ENCODE measurements around the gene IL6. TPM values are rescaled to one million over a fixed set of nuclear protein-coding genes. Genes with fewer than 3 reads are reported as not detected.

Gene IL6
- 13.6 and 20.5 TPM in 2 replicates for polyA plus RNA-seq (2012; rRNA removed)
- 15.4 and 22.0 TPM in 2 replicates for polyA plus RNA-seq (2012; cell fraction: cytosol; rRNA removed)
- polyA plus RNA-seq (2012; cell fraction: nucleus; rRNA removed) = 59.0 and 64.8 TPM in 2 replicates

- DNase-seq = peak; percentile 65
- Histone ChIP-seq H3K9ac (peak within 1 kb of the TSS; percentile 65; the same call in 1 of the 2 replicates), H3K9me3 (no peaks in the 10 kb centered on the region), H3F3A (replicated peaks; ENCODE audit: insufficient read depth) (peaks cover 12% of the 10 kb centered on the region), H4K20me1 (ENCODE audit: insufficient read depth) (no peaks in the 10 kb centered on the region), H3K27me3 (ENCODE audit: insufficient read depth) (no peaks in the 10 kb centered on the region), H3K36me3 (replicated peaks in 1 of 2; ENCODE audit: control insufficient read depth in 1 of 2, insufficient read depth in 2 of 2, low read length in 1 of 2) (no peaks in the 10 kb centered on the region), H3K4me2 (peak within 1 kb of the TSS; percentile 86), H3K9me2 (no peaks in the 10 kb centered on the region), H2AFZ (ENCODE audit: low read depth) (peak within 1 kb of the TSS; percentile 63; the same call in 1 of the 2 replicates), H3K4me3 (ENCODE audit: low read depth in 2 of 2, low read length in 1 of 2) (peak within 1 kb of the TSS; percentile 40 to 55), H3K27ac (ENCODE audit: low read depth in 2 of 2, low read length in 1 of 2) (peak within 1 kb of the TSS; percentile 72 to 80; a peak in 3 of 4 replicates), H3K4me1 (ENCODE audit: control insufficient read depth in 1 of 2, insufficient read depth in 2 of 2, low read depth in 1 of 2, low read length in 1 of 2) (peaks cover 9 to 14% of the 10 kb centered on the region in 2 experiments; a peak in 2 of 4 replicates), H3K79me2 (ENCODE audit: insufficient read depth) (no peaks in the 10 kb centered on the region)
- CTCF ChIA-PET = interaction anchor here (0.7 to 3.7 kb wide), 4 partner anchors 55 to 328 kb away, joined by 3 to 18 read pairs (median 4); no protein-coding TSS in a partner anchor
- 15% methylated on average over 27 of the region's 28 CpGs for WGBS (ENCODE audit: low lambda C conversion rate)
- TF ChIP-seq JUND (IDR thresholded peaks at IDR 0.05) = 0 out of 2 replicates have a peak, but pooled peaks have one; percentile 84
- no peak for TF ChIP-seq RFX5 (IDR thresholded peaks at IDR 0.05; ENCODE audit: low read length)
- TF ChIP-seq EZH2phosphoT487 (IDR thresholded peaks at IDR 0.05; ENCODE audit: borderline replicate concordance, low read depth) = no peak
- no peak for TF ChIP-seq GABPA (IDR thresholded peaks at IDR 0.05; ENCODE audit: low read depth)
- TF ChIP-seq IRF3 (IDR thresholded peaks at IDR 0.05; ENCODE audit: low read depth, low read length) = no peak
- no peak for TF ChIP-seq GATA2 (CRISPR knock-in tag; IDR thresholded peaks at IDR 0.05)
- TF ChIP-seq ELF1 (IDR thresholded peaks at IDR 0.05) = no peak
- TF ChIP-seq, protein P1, sequence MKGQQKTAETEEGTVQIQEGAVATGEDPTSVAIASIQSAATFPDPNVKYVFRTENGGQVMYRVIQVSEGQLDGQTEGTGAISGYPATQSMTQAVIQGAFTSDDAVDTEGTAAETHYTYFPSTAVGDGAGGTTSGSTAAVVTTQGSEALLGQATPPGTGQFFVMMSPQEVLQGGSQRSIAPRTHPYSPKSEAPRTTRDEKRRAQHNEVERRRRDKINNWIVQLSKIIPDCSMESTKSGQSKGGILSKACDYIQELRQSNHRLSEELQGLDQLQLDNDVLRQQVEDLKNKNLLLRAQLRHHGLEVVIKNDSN (IDR thresholded peaks at IDR 0.05; ENCODE audit: borderline replicate concordance, low read depth) = no peak
- TF ChIP-seq NFIC (IDR thresholded peaks at IDR 0.05; ENCODE audit: borderline replicate concordance) = peak; percentile 83
- no peak for TF ChIP-seq TEAD4 (IDR thresholded peaks at IDR 0.05; ENCODE audit: borderline replicate concordance, insufficient read depth)
- TF ChIP-seq RAD21 (IDR thresholded peaks at IDR 0.05; ENCODE audit: low read length) = no peak
- TF ChIP-seq RXRA (IDR thresholded peaks at IDR 0.05; ENCODE audit: borderline replicate concordance, low read depth) = no peak
- no peak for TF ChIP-seq FOXJ3 (CRISPR knock-in tag; IDR thresholded peaks at IDR 0.05)
- TF ChIP-seq, protein P2, sequence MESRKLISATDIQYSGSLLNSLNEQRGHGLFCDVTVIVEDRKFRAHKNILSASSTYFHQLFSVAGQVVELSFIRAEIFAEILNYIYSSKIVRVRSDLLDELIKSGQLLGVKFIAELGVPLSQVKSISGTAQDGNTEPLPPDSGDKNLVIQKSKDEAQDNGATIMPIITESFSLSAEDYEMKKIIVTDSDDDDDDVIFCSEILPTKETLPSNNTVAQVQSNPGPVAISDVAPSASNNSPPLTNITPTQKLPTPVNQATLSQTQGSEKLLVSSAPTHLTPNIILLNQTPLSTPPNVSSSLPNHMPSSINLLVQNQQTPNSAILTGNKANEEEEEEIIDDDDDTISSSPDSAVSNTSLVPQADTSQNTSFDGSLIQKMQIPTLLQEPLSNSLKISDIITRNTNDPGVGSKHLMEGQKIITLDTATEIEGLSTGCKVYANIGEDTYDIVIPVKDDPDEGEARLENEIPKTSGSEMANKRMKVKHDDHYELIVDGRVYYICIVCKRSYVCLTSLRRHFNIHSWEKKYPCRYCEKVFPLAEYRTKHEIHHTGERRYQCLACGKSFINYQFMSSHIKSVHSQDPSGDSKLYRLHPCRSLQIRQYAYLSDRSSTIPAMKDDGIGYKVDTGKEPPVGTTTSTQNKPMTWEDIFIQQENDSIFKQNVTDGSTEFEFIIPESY (IDR thresholded peaks at IDR 0.05; ENCODE audit: borderline replicate concordance, low read depth) = no peak
- TF ChIP-seq TCF12 (IDR thresholded peaks at IDR 0.05) = no peak
- TF ChIP-seq SMC3 (IDR thresholded peaks at IDR 0.05; ENCODE audit: low read depth, low read length) = no peak
- no peak for TF ChIP-seq TAF1 (IDR thresholded peaks at IDR 0.05; ENCODE audit: borderline replicate concordance, low read depth, low read length)
- peak; percentile 44; the same call in 1 of the 2 replicates for TF ChIP-seq NRF1 (IDR thresholded peaks at IDR 0.05; ENCODE audit: low read depth, low read length)
- no peak for TF ChIP-seq SIN3A (IDR thresholded peaks at IDR 0.05; ENCODE audit: borderline replicate concordance, low read depth, low read length)
- no peak for TF ChIP-seq EP300 (IDR thresholded peaks at IDR 0.05; ENCODE audit: borderline replicate concordance in 1 of 2, low read depth in 1 of 2, low read length in 1 of 2)
- TF ChIP-seq, protein P3, sequence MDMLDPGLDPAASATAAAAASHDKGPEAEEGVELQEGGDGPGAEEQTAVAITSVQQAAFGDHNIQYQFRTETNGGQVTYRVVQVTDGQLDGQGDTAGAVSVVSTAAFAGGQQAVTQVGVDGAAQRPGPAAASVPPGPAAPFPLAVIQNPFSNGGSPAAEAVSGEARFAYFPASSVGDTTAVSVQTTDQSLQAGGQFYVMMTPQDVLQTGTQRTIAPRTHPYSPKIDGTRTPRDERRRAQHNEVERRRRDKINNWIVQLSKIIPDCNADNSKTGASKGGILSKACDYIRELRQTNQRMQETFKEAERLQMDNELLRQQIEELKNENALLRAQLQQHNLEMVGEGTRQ (IDR thresholded peaks at IDR 0.05; ENCODE audit: borderline replicate concordance, low read depth, low read length) = no peak
- peak; percentile 70; the same call in 1 of the 2 replicates for TF ChIP-seq FOSL2 (IDR thresholded peaks at IDR 0.05; ENCODE audit: borderline replicate concordance, low read depth)
- no peak for TF ChIP-seq CTCF (IDR thresholded peaks at IDR 0.05)
- POLR2A ChIA-PET = no interaction called here
Observed at GRCh38 chr7:22726907-22727713, at the start of gene IL6. Gene IL6, plus strand, starts transcription at chr7:22727200. Its CDS starts 63 bp downstream, at chr7:22727263.

All from SK-N-SH (cell line).